ENCODE measurements around the gene BOC. TPM values are rescaled to one million over a fixed set of nuclear protein-coding genes. Genes with fewer than 3 reads are reported as not detected.

The BOC gene
- total RNA-seq, 2 experiments from 2014 or later: 0.03 TPM; not detected in 1

- Histone ChIP-seq H4K20me1 (ENCODE audit: insufficient read depth, low read length) (no peaks in the 10 kb centered on the region), H3K9me2 (ENCODE audit: insufficient read depth, low read length) (no peaks in the 10 kb centered on the region), H2AFZ (ENCODE audit: low read length) (no peak overlapping the region), H3K9me3 (ENCODE audit: low read length) (no peaks in the 10 kb centered on the region), H3K4me3 (ENCODE audit: low read depth, low read length, poor library complexity, severe bottlenecking) (no peak overlapping the region), H3K27ac (ENCODE audit: low read depth, low read length, poor library complexity, severe bottlenecking) (no peak overlapping the region), H3K36me3 (ENCODE audit: insufficient read depth, low read length) (no peaks in the 10 kb centered on the region), H3K4me2 (ENCODE audit: low read length) (no peak overlapping the region), H3K79me2 (ENCODE audit: insufficient read depth, low read depth, low read length) (no peaks in the 10 kb centered on the region), H3K4me1 (ENCODE audit: insufficient read depth, low read length, poor library complexity, severe bottlenecking) (no peaks in the 10 kb centered on the region)
- no peak for TF ChIP-seq EZH2phosphoT487 (IDR thresholded peaks at IDR 0.05; ENCODE audit: borderline replicate concordance, low read depth, low read length)
- no peak for TF ChIP-seq CTCF (conservative IDR thresholded peaks at IDR 0.05; ENCODE audit: low read length)
- BruUV-seq (replicated peaks): no TSS peak
- ChIA-PET POLR2A (interaction anchor here (1.2 to 1.6 kb wide), 2 partner anchors 10 to 234 kb away, joined by 3 to 4 read pairs; no protein-coding TSS in a partner anchor), CTCF (ENCODE audit: unreplicated experiment) (no interaction called here)
- DNase-seq (ENCODE audit: low spot score): no peak
- intact Hi-C loops (cut with micrococcal nuclease; ENCODE audit: unreplicated experiment): loop anchor here (5.0 kb wide), 2 partner anchors 149 to 554 kb away; no protein-coding TSS in a partner anchor
Measured at GRCh38 chr3:113286524-113286923, 75.2 kb downstream of the BOC start.

- CTCF ChIA-PET (ENCODE audit: unreplicated experiment): no interaction called here
- intact Hi-C loops (cut with micrococcal nuclease; ENCODE audit: unreplicated experiment): loop anchor here (5.0 kb wide), 2 partner anchors 150 to 555 kb away; no protein-coding TSS in a partner anchor
- DNase-seq (ENCODE audit: low spot score): no peak
- no peak for TF ChIP-seq EZH2phosphoT487 (IDR thresholded peaks at IDR 0.05; ENCODE audit: borderline replicate concordance, low read depth, low read length)
- TF ChIP-seq CTCF (conservative IDR thresholded peaks at IDR 0.05; ENCODE audit: low read length): no peak
- H3K79me2 ChIP-seq (ENCODE audit: insufficient read depth, low read depth, low read length): no peaks in the 10 kb centered on the region
- no peak overlapping the region for H3K4me3 ChIP-seq (ENCODE audit: low read depth, low read length, poor library complexity, severe bottlenecking)
- no peaks in the 10 kb centered on the region for H3K4me1 ChIP-seq (ENCODE audit: insufficient read depth, low read length, poor library complexity, severe bottlenecking)
- H3K9me2 ChIP-seq (ENCODE audit: insufficient read depth, low read length): no peaks in the 10 kb centered on the region
- POLR2A ChIA-PET: interaction anchor here (1.6 kb wide), 1 partner anchor 10 kb away, joined by 3 read pairs; no protein-coding TSS in a partner anchor
- H2AFZ ChIP-seq (ENCODE audit: low read length): no peak overlapping the region
- no peak overlapping the region for H3K27ac ChIP-seq (ENCODE audit: low read depth, low read length, poor library complexity, severe bottlenecking)
- H3K9me3 ChIP-seq (ENCODE audit: low read length): no peaks in the 10 kb centered on the region
- no TSS peak for BruUV-seq (replicated peaks)
- H3K4me2 ChIP-seq (ENCODE audit: low read length): no peak overlapping the region
- H4K20me1 ChIP-seq (ENCODE audit: insufficient read depth, low read length): no peaks in the 10 kb centered on the region
- no peaks in the 10 kb centered on the region for H3K36me3 ChIP-seq (ENCODE audit: insufficient read depth, low read length)
Measured at GRCh38 chr3:113287111-113287802, 75.9 kb downstream of the BOC start.

Measured in OCI-LY7 (cell line).